HUDEP-2 (cell line): ENCODE results near the gene CTNNBIP1.
A peak's percentile ranks its signal among the peaks of the same experiment; 100 is the strongest.

Experiments used
- DNase-seq, 76 experiments: peaks; one replicate each; lab custom pipeline; 2025; ENCODE audit not compliant: unreplicated experiment in 76 of 76; lab: John Stamatoyannopoulos, UW

Gene CTNNBIP1

DNA sequence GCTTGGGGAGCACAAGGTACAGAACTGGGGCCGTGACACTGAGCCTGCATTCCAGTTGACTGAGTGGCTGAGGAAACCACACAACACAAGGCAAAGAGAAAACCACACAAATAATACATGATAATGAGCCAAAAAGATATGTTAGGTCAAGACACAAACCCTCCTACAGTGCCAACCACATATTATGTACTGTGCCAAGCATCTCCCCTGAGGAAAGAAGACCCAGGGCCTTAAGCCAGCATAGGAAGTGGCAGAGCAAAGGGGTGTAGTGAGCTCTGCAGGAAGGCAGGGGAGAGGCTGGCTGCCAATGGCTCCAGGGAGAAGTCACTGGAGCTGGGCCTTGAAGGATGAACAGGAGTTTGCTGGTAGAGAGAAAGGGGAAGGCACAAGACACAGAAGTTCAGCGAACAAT, 28.2 kb downstream of the CTNNBIP1 start:
- DNase-seq, result no peak

DNA sequence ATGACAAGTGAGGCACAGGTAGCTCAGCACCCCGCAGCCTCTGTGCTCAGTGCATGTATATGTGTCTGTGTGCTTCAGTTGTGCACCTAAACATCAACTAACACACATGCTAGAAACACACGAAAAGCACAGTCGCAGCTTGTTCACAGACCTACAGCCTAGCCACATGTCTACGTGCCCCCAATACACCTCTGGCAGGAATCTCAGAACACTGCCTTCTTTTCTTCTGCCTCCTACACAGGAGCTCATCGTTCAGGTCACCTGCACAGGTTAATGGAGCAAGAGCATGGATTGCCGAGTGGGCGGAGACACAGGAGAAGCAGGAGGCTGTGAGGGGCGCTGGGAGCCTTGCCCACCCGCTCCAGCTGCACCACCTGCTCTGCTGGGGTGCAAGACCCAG, 31.7 kb downstream of the CTNNBIP1 start:
- DNase-seq, result no peak

DNA sequence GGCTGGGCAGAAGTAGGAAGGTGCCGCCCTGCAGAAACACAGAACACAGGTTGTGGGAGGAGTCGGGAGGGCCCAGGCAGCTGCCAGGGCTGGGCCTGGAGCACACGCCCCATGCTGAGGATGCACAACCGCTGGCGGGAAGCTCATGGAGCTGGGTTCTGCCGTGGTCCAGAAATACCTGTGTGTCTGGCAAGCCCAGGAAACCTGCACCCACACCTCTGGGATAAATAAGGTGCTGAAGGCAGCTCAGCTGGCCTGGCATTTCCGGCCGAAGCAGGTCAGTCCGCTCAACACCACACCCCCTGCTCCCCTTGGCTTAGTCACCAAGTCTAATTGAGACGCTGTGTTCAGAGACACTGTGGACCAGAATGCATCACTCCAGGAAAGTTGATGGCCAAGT, 32.1 kb downstream of the CTNNBIP1 start:
- no peak for DNase-seq

DNA sequence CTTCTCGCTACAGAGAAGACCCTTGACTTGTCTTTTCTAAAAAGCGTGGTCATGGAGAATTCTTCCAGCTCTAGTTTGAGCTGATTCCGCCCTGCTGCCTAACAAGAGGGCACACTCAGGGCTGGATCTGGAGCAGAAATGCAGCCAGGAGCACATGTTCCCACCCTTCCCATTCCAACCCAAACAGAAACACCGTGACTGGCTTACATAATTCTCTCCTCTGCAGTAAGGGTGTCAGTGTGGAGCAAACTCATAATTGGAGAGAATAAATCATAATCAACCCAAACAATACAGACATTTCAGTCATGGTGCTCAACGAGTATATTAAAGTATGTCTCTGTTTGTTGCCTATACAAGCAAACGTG, 34.5 kb downstream of the CTNNBIP1 start:
- DNase-seq, result no peak

DNA sequence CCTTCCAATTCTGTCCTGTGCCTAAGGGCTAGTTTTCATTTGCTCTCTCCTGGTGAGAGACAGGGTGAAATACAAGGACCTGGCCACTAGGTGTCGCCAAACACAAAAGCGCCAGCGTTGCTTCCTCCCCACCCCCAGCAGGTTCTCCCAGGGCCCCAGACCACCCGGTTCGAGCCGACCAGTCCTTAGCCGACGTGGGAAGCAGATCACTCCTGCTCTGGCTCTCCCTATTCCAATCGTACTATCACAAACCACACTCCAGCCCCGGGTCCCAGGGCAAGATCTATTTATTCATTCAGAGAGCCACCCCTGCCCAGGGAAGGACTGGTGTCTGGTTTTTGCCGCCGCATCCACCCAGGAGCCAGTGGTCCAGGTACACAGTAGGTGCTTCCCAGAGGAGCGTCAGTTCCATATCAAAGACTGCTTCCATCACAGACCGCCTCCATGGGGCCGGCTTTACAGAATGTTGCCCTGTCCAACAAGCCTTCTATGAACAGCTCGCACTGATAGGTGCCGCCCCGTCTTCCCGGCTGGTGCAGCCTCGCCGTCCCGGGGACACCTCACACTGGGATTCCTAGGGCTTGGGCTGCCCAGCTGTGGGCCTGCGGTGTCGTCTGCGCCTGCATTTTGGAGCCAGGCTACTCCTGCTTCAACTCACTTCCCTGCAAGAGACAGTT, 35.0 kb downstream of the CTNNBIP1 start:
- DNase-seq, result peak in 55 of 76 experiments; percentile 2 to 68 (median 38)

DNA sequence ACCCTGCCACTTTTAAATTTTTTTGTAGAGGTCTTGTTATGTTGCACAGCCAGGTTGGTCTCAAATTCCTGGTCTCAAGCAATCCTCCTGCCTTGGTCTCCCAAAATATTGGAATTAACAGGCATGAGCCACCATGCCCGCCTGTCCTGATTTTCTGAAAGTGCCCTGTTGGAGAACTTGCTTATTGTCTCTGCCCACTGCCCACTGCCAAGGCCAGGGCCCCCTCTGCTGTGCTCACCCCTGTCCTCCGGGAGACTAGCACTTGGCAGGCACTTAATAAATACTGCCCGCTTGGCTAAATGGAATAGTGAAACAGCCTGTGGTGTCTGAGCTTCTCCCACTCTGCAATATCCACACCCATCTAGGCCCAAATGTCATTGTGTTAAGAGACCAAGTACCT, 35.7 kb downstream of the CTNNBIP1 start:
- DNase-seq, result no peak

DNA sequence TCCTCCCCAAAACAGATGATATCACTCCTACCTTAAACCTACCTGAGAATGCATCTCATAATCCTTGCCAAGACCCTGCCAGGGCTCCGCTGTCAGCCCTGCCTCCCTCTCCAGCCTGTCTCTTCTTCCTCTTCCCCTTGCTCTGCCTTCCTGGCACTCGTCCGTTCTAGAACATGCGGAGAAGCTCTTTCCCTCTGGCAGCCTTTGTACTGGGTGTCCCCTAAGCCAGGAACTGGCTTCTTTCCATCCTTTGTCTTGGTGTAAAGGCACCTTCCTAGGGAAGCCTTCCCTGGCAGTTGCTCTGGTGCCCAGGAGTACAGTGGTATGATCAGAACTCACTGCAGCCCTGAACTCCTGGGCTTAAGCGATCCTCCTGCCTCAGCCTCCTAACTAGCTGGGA, 36.1 kb downstream of the CTNNBIP1 start:
- DNase-seq, result no peak

DNA sequence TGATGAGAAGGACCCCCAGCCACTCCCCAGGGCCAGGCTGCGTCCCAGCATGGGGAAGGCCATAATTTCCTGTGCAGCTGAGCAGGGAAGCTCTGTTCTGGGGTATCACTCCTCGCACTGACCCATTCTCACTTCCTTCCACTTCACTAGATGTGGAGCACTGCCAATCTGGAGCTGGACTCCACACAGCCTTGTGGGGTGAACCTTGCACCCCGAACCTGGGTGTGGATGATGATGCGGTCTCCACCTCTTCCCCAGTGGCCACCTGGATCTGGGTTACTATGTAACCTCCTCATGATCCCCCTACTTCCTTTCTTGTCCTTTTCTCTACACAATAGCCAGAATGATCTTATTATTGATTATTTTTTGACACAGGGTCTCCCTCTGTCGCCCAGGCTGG, 36.7 kb downstream of the CTNNBIP1 start:
- no peak for DNase-seq

DNA sequence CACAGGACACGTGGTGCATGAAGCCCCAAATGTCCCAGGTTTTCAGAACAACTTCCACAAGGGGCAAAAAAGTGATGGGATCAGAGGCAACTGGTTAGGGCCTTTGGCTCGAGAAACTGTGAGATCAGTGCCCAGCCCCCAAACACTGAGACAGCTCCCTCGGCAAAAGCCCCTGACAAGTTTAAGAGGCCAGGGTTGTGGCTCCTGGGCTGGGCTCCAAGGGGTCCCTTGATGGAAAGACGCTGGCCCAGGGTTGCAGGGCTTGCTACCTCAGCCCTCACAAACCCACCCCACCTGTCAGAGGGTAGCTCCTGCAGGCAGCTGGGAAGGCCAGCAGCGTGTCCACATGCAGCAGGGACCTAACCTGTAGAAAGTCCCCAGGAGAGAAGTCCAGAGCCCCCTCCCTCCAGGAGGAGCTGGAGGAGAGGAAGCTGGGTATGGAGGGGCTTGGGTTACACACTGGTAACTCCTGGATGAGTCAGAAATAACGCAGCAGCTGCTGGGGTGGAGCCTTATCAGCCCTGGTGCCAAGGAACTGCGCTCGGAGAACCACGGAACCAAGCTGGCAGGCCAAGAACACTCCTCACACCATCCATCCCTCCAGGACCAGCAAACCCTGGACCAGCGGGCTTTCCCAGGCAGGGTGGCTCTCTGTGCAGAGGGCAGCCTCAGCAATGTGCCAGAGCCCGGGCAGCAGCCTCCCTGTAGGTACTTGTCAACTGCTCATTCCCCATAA, 37.5 kb downstream of the CTNNBIP1 start:
- no peak for DNase-seq

DNA sequence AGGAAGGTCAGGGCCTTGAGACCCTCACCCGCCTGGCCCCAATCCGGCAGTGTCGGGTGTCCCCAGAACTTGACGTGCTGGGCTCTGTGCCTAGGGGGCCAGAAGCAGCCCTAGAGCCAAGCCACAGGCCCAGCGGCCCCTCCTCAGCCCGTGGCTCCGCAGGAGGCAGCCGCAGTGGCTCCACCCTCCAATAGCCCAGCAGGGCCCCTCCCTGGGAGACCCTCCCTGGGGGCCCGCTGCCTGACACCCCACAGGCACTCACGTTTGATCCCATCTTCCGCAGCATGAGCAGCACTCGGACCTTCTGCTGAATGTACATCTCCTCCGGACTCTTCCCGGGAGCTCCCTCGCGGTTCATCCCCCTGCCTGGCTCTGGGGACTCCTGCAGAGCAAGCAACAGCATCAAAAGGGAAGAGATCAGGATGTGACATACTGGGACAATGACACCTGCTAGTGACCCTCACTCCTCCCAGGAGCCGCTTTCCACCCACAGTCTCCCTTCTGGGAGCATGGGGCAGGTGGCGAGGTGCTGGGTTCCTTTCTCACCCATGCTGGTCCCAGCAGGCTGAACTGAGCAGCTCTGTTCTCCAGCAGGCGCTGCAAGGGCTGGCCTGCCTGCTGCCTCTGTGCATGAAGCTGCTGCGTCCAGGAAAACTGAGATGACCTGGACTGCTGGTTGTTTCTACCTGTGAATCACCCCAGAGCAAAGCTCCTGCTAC, 38.2 kb downstream of the CTNNBIP1 start:
- DNase-seq, result no peak

DNA sequence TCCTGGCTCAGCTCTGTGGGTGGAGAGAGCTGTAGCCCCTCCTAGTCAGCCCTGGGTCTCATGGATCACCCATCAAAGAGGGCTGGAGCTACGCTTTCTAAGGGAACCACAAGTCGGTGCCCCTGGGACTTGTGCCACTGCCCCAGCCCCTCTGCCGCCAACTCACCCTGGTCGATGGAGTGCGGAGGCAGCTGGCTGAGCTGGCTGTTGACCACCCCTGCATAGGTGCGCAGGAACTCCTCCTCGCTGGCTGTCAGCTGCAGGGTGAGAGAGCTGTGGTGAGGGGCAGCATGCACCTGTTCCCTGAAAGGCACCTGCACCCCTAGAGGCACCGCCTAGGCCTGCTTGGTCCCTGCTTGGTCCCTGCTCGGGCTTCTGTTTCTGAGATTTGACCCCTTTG, 39.0 kb downstream of the CTNNBIP1 start:
- DNase-seq, result no peak

DNA sequence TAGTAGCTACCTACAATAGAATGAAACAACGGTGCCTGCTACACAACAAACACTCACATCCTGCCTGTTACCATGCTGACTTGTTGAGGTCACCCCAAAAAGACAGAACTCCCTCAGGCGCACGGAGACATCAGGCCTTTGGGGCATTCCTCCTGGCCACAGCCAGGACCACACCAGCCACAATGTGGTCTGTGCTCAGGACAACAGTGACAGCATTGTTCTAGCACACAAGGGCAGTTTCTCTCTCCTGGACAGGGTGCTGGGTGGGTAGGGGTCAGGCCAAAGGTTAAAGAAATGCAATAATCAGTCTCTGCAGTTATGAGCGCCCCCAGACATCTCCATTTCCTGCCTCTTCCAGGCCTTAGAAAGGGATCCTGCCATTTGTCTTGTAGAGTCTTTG, 39.5 kb downstream of the CTNNBIP1 start:
- DNase-seq, result no peak

DNA sequence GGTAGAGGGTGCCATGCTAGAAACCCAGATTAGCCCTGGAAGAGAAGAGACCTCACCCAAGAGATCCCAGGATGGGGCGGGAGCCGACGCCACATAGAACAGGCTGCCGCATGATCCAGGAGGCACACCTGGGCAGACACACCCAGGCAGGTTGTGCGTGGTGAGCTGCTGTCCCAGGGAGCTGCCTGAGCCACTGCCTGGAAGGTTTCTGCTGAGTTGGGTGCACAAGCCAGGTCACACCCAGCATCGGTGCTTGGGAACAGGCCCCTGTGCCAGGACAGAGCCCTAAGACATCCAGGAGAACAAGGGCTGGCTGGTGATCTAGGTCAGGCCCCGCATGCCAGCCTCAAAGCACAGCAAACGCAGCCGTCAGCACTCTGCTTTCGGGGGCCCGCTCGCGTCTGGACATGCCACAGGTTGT, 40.2 kb downstream of the CTNNBIP1 start:
- DNase-seq, result no peak

DNA sequence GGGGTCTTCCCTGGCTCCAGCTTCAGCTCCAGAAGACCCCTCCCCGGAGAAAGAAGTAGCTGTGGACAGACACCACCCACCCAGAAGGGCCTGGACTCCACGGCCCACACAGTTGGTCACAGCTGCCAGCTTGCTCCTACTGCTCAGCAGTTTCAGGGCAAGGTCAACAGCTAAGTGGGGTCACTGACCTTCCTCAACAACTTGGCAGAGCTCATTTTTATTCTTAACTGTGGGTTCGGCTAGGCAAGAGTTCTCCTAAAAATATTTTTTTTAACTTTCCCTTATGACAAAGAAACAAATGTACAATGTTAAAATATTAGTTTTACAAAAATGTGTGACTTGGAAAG, 41.9 kb downstream of the CTNNBIP1 start:
- DNase-seq, result no peak

DNA sequence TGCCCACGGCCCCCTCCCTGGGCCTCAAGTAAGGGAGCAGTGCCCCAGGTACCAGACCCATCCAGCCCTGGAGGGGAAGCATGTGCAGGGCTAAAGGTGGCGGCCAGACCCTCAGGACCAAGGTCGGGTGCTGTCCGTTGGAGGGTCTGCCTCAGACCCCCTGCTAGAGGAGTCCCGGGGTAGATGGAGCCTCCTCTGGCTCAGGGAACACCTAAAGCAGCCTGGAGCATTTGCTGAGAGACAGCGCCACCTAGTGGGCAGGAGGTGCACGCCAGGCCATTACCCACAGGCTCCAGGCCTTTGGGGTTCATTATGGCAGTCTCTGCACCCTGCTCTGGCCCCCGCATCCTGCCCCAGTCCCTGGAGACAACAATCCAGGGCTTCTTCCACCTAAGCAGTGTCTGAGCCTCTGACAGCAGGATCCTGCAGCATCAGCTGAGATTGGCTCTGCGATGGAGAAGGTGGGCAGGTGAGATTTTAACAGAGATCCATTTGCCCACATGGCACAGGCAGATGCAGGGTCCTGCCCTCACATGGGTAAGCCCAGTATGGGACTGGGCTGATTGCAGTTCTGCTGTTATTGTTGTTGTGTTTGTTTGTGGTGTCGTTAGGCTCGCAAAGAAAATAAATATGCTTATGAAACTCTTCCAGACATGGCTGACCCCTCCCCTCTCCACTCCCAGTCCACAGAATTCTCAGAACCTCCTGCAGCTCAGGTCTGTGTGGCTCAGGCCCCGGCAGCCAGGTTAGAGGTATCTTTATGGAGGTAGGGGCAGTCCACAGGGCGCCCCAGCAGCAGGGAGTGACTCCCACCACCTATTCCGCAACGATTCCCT, 42.4 kb downstream of the CTNNBIP1 start:
- DNase-seq, result peak in 63 of 76 experiments; percentile 3 to 71 (median 49)

DNA sequence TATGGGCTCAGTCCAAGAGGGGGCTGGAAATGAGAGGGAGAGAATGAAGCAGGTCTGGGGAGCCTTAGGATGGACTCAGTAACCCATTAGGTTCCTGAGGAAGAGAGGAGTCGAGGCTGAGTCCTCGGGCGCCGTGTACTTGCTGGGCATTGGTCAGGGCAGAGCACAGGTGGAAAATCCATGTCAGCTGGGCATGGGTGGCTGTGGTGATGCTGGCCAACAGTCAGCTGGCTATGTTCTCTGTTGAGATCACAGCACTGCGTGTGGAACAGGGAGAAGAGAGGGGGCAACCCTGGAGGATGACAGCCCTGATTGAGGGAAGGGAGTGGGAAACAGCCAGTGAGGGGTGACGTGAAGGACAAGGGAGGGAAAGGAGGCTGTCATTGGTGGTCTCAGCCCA, 43.2 kb downstream of the CTNNBIP1 start:
- no peak for DNase-seq

DNA sequence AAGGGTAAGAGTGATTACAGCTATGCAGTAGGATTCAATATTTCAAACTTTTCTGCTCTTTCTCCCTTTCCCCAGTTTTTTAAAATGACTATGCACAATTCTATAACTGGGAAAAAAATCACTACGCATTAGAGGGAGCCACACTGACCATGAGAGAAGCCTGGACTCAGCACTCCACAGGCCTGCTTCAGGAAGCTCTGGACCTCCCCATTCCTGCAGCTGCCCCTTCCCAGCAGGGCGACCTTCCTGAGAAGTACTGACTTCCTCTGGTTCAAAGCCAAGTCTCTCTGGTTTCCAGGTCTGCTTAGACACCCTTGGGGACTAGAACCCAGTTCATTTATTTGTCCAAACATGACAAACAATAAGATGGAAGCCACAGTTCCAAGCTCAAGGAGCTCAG, 44.3 kb downstream of the CTNNBIP1 start:
- DNase-seq, result no peak

DNA sequence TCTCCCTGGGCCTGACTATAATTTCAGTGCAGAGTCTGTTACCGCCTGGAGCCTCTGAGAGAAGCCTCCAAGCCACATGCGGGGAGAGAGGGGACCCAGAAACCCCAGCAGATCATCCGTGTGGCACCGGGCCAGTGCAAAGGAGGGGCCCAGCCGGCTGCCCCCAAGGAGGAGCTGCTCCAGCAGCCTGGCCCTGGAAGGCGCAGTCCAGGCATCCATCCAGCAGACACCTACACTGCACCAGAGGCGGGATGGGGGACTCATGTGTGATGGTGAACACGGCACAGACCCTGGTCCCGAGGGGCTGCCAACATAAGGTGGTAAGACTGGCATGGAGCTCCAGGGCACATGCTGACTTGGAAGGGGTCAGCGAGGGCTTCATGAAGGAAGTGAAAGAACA, 46.7 kb downstream of the CTNNBIP1 start:
- no peak for DNase-seq

DNA sequence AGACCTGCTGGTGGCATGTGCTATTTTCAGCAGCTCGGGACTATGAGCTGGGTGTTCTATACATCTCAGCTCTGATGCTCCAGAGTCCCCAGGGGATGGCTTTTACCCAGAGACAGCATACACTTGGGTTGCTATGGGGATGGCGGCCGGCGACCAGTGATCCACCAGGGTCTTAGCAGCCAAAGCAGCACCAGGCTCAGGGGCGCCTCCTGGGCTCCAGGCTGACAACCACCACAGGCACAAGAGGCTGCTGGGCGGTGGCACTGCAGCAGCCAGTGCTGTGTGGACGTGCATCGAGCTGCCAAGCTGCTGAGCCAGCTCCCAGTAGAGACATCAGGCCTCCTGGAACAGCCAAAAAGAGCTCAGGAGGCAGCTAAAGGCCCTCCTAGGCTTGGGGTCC, 48.7 kb downstream of the CTNNBIP1 start:
- DNase-seq, result no peak

DNA sequence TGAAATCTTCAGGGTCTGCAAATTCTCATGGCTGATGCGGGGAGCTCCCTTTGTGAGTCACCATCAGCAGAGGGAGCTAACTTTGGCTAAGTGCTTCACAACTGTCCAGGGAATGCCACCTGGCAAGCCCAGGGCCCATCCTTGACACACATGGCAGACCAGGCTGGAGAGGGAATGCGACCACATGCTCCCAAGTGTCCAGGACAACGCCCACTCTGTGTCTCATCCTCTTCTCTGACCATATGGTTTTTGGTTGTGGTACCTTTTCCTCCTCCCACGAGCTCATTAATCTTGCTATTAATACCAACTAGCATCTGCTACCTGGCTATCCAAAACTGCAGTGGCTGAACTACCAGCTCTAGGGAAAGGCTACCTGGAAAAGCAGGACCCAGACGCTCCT, 49.2 kb downstream of the CTNNBIP1 start:
- DNase-seq, result no peak
